IgD-negative memory B cell (primary cell): ENCODE results near the gene AFF4. TPM values are rescaled to one million over a fixed set of nuclear protein-coding genes. Genes with fewer than 3 reads are reported as not detected.
A peak's percentile ranks its signal among the peaks of the same experiment; 100 is the strongest.
"Not testable (repeated sequence)": the region's sequence is repeated elsewhere in the genome, so short reads cannot be mapped to it uniquely, and the experiment has no call there.

ENCODE experiments used
- H3K27ac Mint-ChIP-seq, 3 donors: one replicate each; pipeline ENCODE4 v1.8.0; 2020 to 2022; ENCODE audit warnings: mild to moderate bottlenecking in 3 of 3, mixed read lengths in 3 of 3, moderate library complexity in 1 of 3
- H3K27me3 Mint-ChIP-seq: one replicate; pipeline ENCODE4 v1.8.0; 2021; ENCODE audit warnings: mixed read lengths
- H3K36me3 Mint-ChIP-seq: one replicate; pipeline ENCODE4 v1.8.0; 2020; ENCODE audit warnings: mild to moderate bottlenecking, mixed read lengths
- H3K4me1 Mint-ChIP-seq, 3 donors: one replicate each; pipeline ENCODE4 v1.8.0; 2020 to 2022; ENCODE audit warnings: mixed read lengths in 3 of 3, mild to moderate bottlenecking in 1 of 3
- H3K4me3 Mint-ChIP-seq, 4 donors: one replicate each; pipeline ENCODE4 v1.8.0; 2020 to 2022; ENCODE audit warnings: mild to moderate bottlenecking in 4 of 4, mixed read lengths in 4 of 4, moderate library complexity in 3 of 4
- H3K9me3 Mint-ChIP-seq, 3 donors: one replicate each; pipeline ENCODE4 v1.8.0; 2020 to 2021; ENCODE audit warnings: mixed read lengths in 3 of 3, mild to moderate bottlenecking in 1 of 3
- polyA plus RNA-seq: library from polyadenylated mRNA; unstranded; fragments of 300-500 nt; fragmentation: Illumina TruSeq; gene quantifications from one replicate; pipeline ENCODE4 v1.2.3, GENCODE V29; 2021

Gene AFF4
- polyA plus RNA-seq, 1 donor from 2014 or later, result 28.5 TPM

- Mint-ChIP-seq H3K27me3 (no peaks in the 10 kb centered on the region), H3K4me1 (peaks cover 18 to 22% (median 21%) of the 10 kb centered on the region in 3 donors), H3K4me3 (peak overlapping the region in 3 of 4 donors; percentile 12 to 91 (median 27)), H3K36me3 (peaks cover 2% of the 10 kb centered on the region), H3K9me3 (no peaks in the 10 kb centered on the region), H3K27ac (peak overlapping the region in 1 of 3 donors; percentile 88)
These were observed 1.7 kb upstream of the AFF4 start for GRCh38 chr5:132965120-132965519.

DNA sequence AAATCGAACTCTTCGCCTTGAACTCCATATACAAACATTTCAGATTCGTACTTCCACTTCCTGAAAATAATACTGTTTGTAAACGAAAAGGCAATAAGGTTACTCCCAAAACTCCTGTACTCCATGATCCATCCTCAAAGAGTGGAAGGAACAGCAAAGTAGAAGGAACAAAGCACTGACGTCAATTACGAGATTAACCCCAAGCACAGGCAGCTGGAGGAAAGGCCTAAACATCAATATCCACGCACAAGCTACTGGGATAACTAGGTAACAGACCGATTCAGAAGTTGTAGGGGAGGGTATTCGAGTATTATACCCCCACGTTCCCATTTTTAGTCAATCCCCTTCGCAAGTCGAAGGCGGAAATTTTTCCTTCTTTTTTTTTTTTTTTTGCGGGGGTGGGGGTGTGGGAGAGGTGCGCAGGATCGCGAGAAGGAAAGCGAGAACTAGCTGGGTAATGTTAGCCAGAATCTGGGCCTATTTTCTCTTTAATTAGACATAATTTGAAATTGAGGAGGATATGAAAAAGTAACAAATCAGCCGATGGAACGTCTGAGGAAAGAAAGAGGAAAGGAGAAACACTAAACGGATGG, 909 bp downstream of the AFF4 start:
- H3K27me3 Mint-ChIP-seq, result no peaks in the 10 kb centered on the region
- H3K27ac Mint-ChIP-seq, result peak overlapping the region; percentile 88 to 94 (median 93)
- H3K4me3 Mint-ChIP-seq, result peak overlapping the region; percentile 91 to 97 (median 96)
- H3K4me1 Mint-ChIP-seq, result peaks cover 27 to 32% (median 30%) of the 10 kb centered on the region in 3 donors
- peaks cover 6% of the 10 kb centered on the region for H3K36me3 Mint-ChIP-seq
- no peaks in the 10 kb centered on the region for H3K9me3 Mint-ChIP-seq

GRCh38 chr5:132961887-132962286, 1.5 kb downstream of the AFF4 start:
- no peaks in the 10 kb centered on the region for H3K9me3 Mint-ChIP-seq
- H3K4me1 Mint-ChIP-seq, result peaks cover 27 to 32% (median 30%) of the 10 kb centered on the region in 3 donors
- H3K4me3 Mint-ChIP-seq, result peak overlapping the region; percentile 91 to 97 (median 96)
- H3K27me3 Mint-ChIP-seq, result no peaks in the 10 kb centered on the region
- H3K36me3 Mint-ChIP-seq, result peaks cover 6% of the 10 kb centered on the region
- peak overlapping the region; percentile 88 to 94 (median 93) for H3K27ac Mint-ChIP-seq

GRCh38 chr5:132961123-132961815, 2.2 kb downstream of the AFF4 start:
- Mint-ChIP-seq H3K4me1 (peaks cover 27 to 32% (median 31%) of the 10 kb centered on the region in 3 donors), H3K4me3 (peak overlapping the region; percentile 91 to 97 (median 96)), H3K27ac (peak overlapping the region in 2 of 3 donors; percentile 88 to 93)
- not testable (repeated sequence) for H3K36me3 Mint-ChIP-seq, H3K9me3 Mint-ChIP-seq, H3K27me3 Mint-ChIP-seq

- peaks cover 25 to 37% (median 36%) of the 10 kb centered on the region in 3 donors for H3K4me1 Mint-ChIP-seq
- H3K27me3 Mint-ChIP-seq, H3K9me3 Mint-ChIP-seq, H3K4me3 Mint-ChIP-seq, H3K27ac Mint-ChIP-seq: not testable (repeated sequence)
- peaks cover 13% of the 10 kb centered on the region for H3K36me3 Mint-ChIP-seq
These were observed 7.2 kb downstream of the AFF4 start for GRCh38 chr5:132956166-132956799.

DNA sequence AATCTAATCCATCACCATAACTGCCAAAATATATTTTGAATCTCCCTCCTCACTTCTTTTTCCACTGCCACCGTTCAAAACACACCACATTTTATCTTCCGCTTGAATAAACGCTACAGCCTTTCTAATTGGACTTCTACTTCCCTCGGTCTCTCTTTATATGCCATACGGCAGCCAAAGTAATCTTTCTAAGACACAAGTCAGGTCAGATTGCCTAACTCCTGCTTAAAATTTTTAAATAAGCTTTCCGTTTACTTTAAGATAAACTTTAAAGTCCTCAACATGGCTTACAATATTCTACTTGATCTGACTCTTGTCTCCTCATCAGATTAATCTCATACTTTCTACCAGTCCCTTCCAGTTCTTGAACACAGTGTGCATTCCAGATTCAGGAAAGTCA, 9.7 kb downstream of the AFF4 start:
- Mint-ChIP-seq H3K4me1 (peaks cover 27 to 34% (median 29%) of the 10 kb centered on the region in 3 donors), H3K27me3 (no peaks in the 10 kb centered on the region), H3K36me3 (peaks cover 10% of the 10 kb centered on the region), H3K4me3 (peak overlapping the region in 1 of 4 donors; percentile 41), H3K27ac (peak overlapping the region in 1 of 3 donors; percentile 1), H3K9me3 (no peaks in the 10 kb centered on the region)

GRCh38 chr5:132952829-132953228, 10.6 kb downstream of the AFF4 start:
- H3K4me3 Mint-ChIP-seq, result no peak overlapping the region
- H3K36me3 Mint-ChIP-seq, result peaks cover 10% of the 10 kb centered on the region
- H3K4me1 Mint-ChIP-seq, result peaks cover 24 to 35% (median 25%) of the 10 kb centered on the region in 3 donors
- no peaks in the 10 kb centered on the region for H3K27me3 Mint-ChIP-seq
- no peak overlapping the region for H3K27ac Mint-ChIP-seq
- no peaks in the 10 kb centered on the region for H3K9me3 Mint-ChIP-seq

DNA sequence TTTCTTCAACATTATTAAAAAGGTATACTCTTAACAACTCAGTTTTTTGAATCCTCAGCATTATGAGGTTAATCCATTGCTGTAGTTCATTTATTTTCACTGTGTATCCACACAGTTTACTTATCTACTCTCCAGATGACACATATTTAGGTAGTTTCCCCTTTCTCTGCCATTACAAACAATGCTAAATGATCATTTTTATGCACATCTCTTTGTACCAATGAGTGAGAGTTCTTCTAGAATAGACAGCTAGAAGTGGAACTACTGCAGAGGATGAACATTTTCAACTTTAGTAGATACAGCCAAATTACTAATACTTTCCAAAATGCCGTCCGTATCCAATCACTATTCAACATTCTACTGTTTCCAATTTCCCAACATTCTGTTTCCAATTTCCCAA, 11.5 kb downstream of the AFF4 start:
- Mint-ChIP-seq H3K27ac (peak overlapping the region in 1 of 3 donors; percentile 13), H3K27me3 (no peaks in the 10 kb centered on the region), H3K4me3 (no peak overlapping the region), H3K9me3 (no peaks in the 10 kb centered on the region), H3K4me1 (peaks cover 27 to 37% (median 28%) of the 10 kb centered on the region in 3 donors), H3K36me3 (peaks cover 9% of the 10 kb centered on the region)

- H3K4me1 Mint-ChIP-seq, result peaks cover 22 to 43% (median 33%) of the 10 kb centered on the region in 3 donors
- H3K27ac Mint-ChIP-seq, result peak overlapping the region in 1 of 3 donors; percentile 8
- H3K4me3 Mint-ChIP-seq, result no peak overlapping the region
- H3K9me3 Mint-ChIP-seq, result no peaks in the 10 kb centered on the region
- peaks cover 8% of the 10 kb centered on the region for H3K36me3 Mint-ChIP-seq
- no peaks in the 10 kb centered on the region for H3K27me3 Mint-ChIP-seq
These were observed 14.3 kb downstream of the AFF4 start for GRCh38 chr5:132949136-132949535.

DNA sequence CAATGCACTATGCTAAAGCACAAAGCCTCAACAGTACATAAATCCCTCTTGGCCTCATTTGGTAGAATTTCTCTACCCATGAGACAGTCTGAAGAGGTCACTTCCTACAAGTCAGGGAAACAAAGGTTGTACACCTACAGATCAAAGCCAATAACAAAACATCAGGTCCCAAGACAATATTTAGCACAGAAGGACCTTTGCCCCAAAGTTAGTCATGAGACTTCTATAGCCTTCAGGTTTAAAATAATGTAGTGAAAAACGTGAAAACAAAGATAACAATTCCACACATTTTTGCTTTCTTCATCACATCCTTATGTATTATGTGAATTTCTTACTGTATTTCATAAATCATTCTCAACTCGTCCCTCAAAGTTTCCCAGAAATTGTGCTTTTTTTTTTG, 15.8 kb downstream of the AFF4 start:
- Mint-ChIP-seq H3K27me3 (no peaks in the 10 kb centered on the region), H3K27ac (no peak overlapping the region), H3K4me3 (no peak overlapping the region), H3K9me3 (no peaks in the 10 kb centered on the region), H3K4me1 (peaks cover 17 to 35% (median 25%) of the 10 kb centered on the region in 3 donors), H3K36me3 (peaks cover 9% of the 10 kb centered on the region)

GRCh38 chr5:132945315-132945714, 18.1 kb downstream of the AFF4 start:
- not testable (repeated sequence) for H3K27ac Mint-ChIP-seq, H3K9me3 Mint-ChIP-seq, H3K27me3 Mint-ChIP-seq, H3K36me3 Mint-ChIP-seq
- H3K4me1 Mint-ChIP-seq, result peaks cover 13 to 28% (median 19%) of the 10 kb centered on the region in 3 donors
- peak overlapping the region in 1 of 4 donors; percentile 28 for H3K4me3 Mint-ChIP-seq

GRCh38 chr5:132943362-132944022, 19.9 kb downstream of the AFF4 start:
- Mint-ChIP-seq H3K4me3 (no peak overlapping the region), H3K36me3 (peaks cover 4% of the 10 kb centered on the region), H3K27me3 (no peaks in the 10 kb centered on the region), H3K9me3 (no peaks in the 10 kb centered on the region), H3K27ac (peak overlapping the region in 1 of 3 donors; percentile 8), H3K4me1 (peaks cover 13 to 25% (median 18%) of the 10 kb centered on the region in 3 donors)

DNA sequence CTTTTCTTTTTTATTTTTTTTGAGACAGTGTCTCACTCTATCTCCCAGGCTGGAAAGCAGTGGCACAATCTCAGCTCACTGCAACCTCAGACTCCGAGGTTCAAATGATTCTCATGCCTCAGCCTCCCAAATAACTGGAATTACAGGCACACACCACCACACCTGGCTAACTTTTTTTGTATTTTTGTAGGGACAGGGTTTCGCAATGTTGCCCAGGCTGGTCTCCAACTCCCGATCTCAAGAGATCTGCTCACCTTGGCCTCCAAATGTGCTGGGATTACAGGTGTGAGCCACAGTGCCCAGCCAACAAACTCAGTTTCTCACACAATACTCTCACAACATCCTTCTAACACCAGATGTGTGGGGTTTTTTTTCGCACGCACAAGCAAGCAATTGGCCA, 22.1 kb downstream of the AFF4 start:
- H3K4me1 Mint-ChIP-seq, result peaks cover 12 to 26% (median 18%) of the 10 kb centered on the region in 3 donors
- H3K27me3 Mint-ChIP-seq, result no peaks in the 10 kb centered on the region
- H3K36me3 Mint-ChIP-seq, result peaks cover 7% of the 10 kb centered on the region
- no peak overlapping the region for H3K4me3 Mint-ChIP-seq
- no peaks in the 10 kb centered on the region for H3K9me3 Mint-ChIP-seq
- H3K27ac Mint-ChIP-seq, result no peak overlapping the region

GRCh38 chr5:132928062-132928407, 35.4 kb downstream of the AFF4 start:
- no peaks in the 10 kb centered on the region for H3K27me3 Mint-ChIP-seq
- H3K36me3 Mint-ChIP-seq, result peaks cover 6% of the 10 kb centered on the region
- no peak overlapping the region for H3K27ac Mint-ChIP-seq
- H3K4me1 Mint-ChIP-seq, result peaks cover 7 to 16% (median 10%) of the 10 kb centered on the region in 3 donors
- H3K9me3 Mint-ChIP-seq, result no peaks in the 10 kb centered on the region
- no peak overlapping the region for H3K4me3 Mint-ChIP-seq
